GM12892 (cell line): ENCODE measurements around the gene FGF22.

ENCODE experiments used
- DNase-seq: peaks from one replicate; pipeline ENCODE4 v3.0.0; 2011; ENCODE audit not compliant: insufficient read length
- FAIRE-seq: peaks from 2 replicates; lab custom pipeline; 2011; peaks lifted over from hg19 to GRCh38; lab: Jason Lieb, UNC
- POLR2A ChIP-seq: IDR thresholded peaks from 2 replicates; pipeline ENCODE4 v1.6.1; 2011; ENCODE audit warnings: low read depth, low read length, control low read depth
- POLR2AphosphoS5 ChIP-seq: IDR thresholded peaks from 2 replicates; pipeline ENCODE4 v1.6.1; 2011; ENCODE audit warnings: low read depth, low read length, control low read depth
- TAF1 ChIP-seq: IDR thresholded peaks from 2 replicates; pipeline ENCODE4 v1.6.1; 2011; ENCODE audit warnings: low read depth, mild to moderate bottlenecking, control low read depth, low read length, borderline replicate concordance

The FGF22 gene

GRCh38 chr19:609004-609346 lies 30.7 kb upstream of the FGF22 start:
- FAIRE-seq, result no peak
- TF ChIP-seq POLR2AphosphoS5 (no peak), TAF1 (no peak), POLR2A (no peak)
- DNase-seq, result no peak

GRCh38 chr19:610071-610800 lies 29.4 kb upstream of the FGF22 start:
- DNase-seq, result no peak
- FAIRE-seq, result peak; percentile 17
- TF ChIP-seq TAF1 (no peak), POLR2A (no peak), POLR2AphosphoS5 (no peak)

GRCh38 chr19:610801-611480 lies 28.7 kb upstream of the FGF22 start:
- DNase-seq (peak; percentile 74), FAIRE-seq (peak; percentile 74)
- TF ChIP-seq TAF1, result 0 out of 2 replicates have a peak, but pooled peaks have one; percentile 21
- TF ChIP-seq POLR2AphosphoS5, result no peak

GRCh38 chr19:611481-611868 lies 28.2 kb upstream of the FGF22 start:
- no peak for FAIRE-seq
- DNase-seq, result no peak
- TF ChIP-seq TAF1 (no peak), POLR2A (no peak), POLR2AphosphoS5 (no peak)

- no peak for FAIRE-seq
- TF ChIP-seq TAF1, result no peak
- TF ChIP-seq POLR2AphosphoS5, result no peak
- no peak for TF ChIP-seq POLR2A
These were observed 26.7 kb upstream of the FGF22 start for GRCh38 chr19:612941-613340.

GRCh38 chr19:613732-614567 lies 25.7 kb upstream of the FGF22 start:
- FAIRE-seq, result no peak
- DNase-seq, result no peak
- TF ChIP-seq TAF1, result no peak
- TF ChIP-seq POLR2AphosphoS5, result no peak
- TF ChIP-seq POLR2A, result no peak

More at GRCh38 chr19:612941-613340, 26.7 kb upstream of the FGF22 start:
- DNase-seq, result no peak

GRCh38 chr19:615619-616018 lies 24.1 kb upstream of the FGF22 start:
- no peak for TF ChIP-seq POLR2A
- DNase-seq (no peak), FAIRE-seq (no peak)

- no peak for FAIRE-seq
- DNase-seq, result no peak
- no peak for TF ChIP-seq TAF1
- no peak for TF ChIP-seq POLR2A
- TF ChIP-seq POLR2AphosphoS5, result no peak
These were observed 23.5 kb upstream of the FGF22 start for GRCh38 chr19:616062-616700.

GRCh38 chr19:616747-617526 lies 22.7 kb upstream of the FGF22 start:
- no peak for FAIRE-seq
- DNase-seq, result no peak
- TF ChIP-seq POLR2AphosphoS5 (no peak), POLR2A (no peak), TAF1 (no peak)

GRCh38 chr19:617551-618246 lies 22.0 kb upstream of the FGF22 start:
- TF ChIP-seq POLR2A (no peak), TAF1 (no peak), POLR2AphosphoS5 (no peak)
- FAIRE-seq (no peak), DNase-seq (no peak)
